Activated CD4-positive, CD25-positive, alpha-beta regulatory T cell treated with anti-CD3 and anti-CD28 coated beads, Interleukin-2, amount 50 U/mL, for 16 hours (primary cell): ENCODE measurements around the gene BCL11A.

ENCODE experiments used
- DNase-seq: peaks from one replicate; pipeline ENCODE4 v3.0.0-alpha.2; 2020; ENCODE audit warnings: low read depth, low spot score

BCL11A gene

DNA sequence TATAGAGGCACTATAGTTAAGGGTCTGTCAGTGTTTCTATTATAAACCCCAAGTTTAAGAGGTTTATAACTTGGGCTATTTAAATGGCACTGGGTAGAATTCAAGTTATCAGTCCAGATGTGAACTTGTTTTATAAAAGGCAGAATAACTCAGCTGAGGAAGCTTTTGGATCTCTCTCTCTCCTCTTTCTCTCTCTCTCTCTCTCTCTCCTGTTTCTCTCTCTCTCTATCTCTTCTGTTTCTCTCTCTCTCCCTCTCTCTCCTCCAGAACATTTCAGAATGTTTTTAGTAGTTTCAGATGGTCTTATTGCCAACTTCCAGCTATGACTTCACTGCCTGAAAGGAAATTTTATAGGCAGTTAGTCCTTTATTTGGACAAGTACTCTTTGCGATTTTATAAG is 6.4 kb upstream of the BCL11A start:
- DNase-seq = no peak

GRCh38 chr2:60558536-60558935 is 5.1 kb upstream of the BCL11A start:
- no peak for DNase-seq

DNA sequence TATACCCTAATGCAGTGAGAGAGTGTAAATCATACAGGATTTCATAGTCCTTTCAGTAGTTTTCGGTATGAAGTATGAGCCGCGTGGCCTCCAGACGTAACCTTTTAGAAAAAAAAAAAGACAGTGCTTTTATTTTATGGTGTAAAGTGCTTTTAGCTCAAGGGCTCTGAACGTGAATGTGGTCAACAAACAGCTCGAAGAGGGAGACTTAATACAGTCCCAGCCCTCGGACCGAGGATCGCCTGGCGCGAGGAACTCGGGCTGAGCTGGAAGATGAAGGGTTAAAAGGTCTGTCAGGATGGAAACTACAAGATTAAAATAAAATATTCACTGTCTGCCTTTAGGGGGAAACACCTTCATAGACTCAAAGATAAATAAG is 4.0 kb upstream of the BCL11A start:
- no peak for DNase-seq

DNA sequence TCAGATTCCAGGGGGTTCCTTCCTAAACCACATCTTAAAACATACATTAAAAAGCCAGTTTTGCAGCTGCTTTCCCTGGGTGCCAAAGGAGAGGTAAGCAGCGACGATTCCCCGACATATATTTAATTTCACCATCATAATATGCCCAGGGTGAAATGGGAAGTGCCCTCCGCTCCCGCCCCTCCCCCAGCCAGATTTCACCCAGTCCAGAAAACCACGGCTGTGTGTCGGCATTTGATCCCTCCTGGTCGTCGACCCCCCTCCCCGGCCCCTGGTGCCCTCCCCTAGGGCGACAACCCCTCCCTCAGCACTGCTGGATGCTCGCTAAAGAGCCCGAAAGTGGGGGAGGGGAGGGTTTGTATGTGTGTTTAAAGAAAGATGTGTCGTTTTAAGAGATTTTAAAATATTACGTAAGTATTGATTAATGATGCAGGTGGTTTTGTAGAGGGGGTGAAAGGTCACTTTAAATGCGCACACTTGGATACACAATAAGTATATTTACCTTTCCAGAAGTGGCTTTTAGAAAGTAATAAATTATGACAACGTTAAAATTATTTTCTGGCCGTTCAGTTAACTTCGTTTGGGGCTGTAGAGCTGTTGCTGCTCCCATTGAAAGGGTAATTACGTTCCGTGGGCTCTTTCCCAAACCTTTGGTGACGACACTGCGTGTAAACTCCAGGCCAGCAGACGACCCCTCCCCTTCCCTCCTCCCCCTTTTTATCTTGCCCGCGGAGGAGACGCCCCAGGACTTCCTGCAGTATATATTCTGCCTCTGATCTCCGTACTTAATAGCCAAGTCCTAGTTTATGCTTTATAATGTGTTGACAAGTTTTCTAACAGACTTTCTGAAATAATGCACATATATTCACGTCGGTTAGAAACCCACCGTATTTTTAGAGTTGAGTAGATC is 3.4 kb upstream of the BCL11A start:
- no peak for DNase-seq

DNA sequence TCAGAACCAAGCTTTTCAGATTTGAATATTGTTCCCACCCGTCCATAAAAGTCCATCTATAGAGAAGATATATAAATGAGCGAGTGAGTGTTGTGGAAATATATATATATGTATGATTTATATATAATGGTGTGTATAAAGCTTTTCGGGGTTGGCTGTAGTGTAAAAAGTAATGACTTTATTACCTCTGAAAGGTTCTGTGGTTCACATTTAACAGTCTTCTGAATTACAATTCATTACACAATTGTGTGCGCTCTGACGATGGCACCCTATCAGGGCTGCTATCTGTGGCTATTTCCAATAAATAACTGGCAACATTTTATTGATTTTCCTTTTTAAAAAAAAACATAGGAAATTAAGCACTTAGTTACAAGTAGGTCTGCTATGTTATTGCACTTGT is 2.7 kb upstream of the BCL11A start:
- no peak for DNase-seq

DNA sequence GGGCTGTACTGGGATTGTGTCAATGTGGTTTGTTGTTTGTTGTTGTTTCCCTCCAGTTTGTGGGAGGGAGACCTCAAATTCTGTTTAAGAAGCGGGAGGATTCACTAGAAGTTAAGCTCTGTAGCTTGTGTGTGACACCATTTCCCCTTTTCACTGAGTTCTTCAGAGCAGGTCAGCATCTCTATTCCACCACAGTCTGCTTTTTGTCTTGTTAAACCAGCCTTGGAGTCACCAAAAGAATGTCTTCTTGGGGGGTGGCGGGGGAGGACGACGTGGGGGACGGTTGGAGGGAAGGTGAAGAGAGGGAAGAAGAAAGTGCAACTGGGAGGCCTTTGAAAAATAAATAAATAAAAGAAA is 2.3 kb upstream of the BCL11A start:
- DNase-seq = no peak

DNA sequence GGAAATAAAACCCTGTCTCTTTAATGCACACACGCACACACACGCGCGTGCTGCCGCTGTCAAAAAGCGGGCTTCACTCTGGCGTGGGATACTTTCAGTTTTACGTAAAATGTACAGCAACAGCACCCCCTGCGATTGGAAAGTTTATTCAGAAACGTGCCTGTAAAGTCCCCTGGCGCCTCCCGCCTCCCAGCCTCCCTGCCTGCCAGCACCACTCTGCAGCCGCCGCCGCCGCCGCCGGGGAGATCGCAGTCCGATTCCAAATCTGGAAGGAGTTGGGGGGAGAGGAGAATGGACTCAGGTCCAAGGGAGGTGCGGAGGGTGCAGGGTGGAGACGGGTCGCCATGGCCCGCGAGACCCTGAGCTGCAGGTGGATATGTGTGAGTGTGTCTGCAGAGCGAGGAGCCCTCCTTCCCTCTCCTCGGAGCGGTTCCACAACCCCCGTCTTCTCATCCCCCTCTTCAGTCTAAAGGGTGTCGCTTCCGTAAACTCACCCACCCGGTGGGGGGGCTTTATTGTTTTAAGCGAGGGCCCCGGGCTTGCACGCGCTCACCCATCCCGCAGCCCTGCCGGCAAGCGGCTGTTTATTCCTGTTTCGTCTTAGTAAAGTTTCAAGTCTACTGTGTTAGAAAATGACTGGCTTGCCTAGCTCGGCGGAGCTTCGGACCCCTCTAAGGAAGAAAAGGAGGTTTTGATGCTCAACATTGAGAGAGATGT is 1.8 kb upstream of the BCL11A start:
- DNase-seq = no peak

GRCh38 chr2:60554646-60555065 is 1.2 kb upstream of the BCL11A start:
- no peak for DNase-seq

DNA sequence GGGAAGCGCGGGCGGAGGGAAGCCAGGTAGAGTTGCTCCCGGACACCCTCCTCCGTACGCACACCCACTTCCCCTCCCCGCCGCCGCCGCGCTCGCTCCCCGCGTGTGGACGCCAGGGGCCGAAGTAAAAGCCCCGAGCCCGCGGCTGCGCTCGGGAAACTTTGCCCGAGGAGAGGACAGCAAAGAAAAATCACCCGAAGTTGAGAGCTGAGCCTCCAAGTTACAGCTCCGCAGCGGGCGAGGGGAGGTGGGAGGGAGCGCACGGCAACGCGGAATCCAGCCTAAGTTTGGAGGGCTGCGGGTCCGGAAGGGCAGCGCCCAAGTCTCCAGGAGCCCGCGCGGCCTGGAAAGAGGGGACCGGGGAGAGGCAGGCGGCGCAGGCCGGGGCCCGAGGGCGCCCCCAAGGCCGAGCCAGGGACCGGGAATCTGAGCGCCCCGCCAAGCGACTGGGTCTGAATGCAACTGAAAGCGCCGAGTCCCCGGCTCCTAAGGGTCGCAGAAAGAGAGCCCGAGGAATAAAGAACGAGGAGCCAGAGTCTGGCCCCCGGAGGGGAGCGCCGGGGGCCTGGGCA is 706 bp upstream of the BCL11A start:
- no peak for DNase-seq

GRCh38 chr2:60552851-60553494 is 481 bp downstream of the BCL11A start:
- DNase-seq = no peak

DNA sequence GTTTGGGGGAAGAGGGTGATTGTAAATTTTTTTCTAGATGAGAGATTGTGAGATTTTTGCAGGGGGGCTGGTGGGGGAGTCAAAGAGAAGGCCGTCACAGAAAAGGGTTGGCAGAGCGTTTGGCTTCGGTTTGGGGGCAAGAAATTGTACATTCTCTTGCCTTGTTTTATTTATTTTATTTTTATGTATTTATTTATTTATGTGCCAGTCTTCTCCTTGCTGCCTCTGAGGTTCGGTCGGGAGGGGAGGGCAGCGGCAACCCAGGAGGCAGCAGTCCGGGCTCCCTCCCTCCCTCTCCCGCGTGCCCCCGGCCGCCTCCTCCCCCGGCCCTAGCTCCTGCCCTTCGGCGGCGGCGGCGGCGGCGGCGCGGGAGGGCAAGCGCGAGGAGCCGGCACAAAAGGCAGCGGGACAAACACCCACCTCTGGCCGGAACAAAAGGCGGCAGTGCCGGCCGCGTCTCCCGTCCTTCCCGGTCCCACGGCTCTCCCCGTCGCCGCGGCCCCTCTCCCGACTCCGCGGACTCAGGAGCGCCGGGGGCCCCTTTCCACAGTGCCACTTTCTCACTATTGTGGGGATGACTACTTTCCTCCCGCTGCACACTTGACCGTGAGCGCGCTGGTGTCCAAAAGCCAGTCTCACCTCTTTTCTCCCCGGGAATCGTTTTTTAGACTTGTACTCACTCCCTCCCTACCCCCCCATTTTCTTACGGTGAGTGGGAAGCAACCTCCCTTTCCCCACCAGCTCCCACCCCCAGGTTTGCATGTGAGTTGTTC is 1.2 kb downstream of the BCL11A start:
- DNase-seq = no peak

DNA sequence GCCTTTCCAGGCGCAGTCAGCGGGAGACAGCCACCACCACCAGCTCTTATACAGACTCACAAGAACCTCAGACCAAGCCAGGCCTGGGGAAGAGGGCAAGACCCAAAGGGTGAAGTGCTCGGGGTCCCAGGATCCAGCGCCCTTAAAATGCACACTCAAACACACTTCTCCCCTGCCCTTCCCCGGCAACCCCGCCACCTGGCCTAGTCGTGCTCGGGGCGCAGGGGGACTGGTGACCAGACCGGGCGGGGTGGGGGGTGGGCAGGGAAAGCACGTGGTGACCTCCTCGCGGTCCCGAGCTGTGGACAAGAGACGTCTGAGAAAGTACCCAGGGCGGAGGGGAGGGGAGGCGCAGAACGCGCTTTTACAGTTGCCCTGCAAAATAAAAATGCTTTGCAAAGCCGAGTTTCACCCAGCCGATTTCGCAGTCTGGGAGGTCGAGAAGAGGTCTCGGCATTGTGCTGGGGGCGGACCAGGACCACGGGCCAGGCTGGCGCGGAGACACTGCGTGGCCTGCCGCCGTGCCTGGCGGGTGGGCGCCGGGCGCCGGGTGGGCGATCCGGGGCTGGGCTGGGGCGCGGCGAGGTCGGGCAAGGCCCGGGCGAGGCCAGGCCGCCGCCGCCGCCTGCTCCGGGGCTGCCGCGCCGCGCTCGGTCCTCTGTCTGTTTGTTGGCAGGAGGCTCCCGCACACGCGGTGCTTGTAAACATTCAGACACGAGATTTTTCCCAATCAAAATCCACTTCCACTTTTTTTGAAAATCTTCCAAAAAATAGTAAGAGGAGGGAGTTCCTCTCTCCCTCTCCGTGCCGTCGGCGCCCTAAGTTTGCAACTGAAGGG is 2.0 kb downstream of the BCL11A start:
- no peak for DNase-seq

GRCh38 chr2:60550984-60551239 is 2.5 kb downstream of the BCL11A start:
- DNase-seq = no peak

DNA sequence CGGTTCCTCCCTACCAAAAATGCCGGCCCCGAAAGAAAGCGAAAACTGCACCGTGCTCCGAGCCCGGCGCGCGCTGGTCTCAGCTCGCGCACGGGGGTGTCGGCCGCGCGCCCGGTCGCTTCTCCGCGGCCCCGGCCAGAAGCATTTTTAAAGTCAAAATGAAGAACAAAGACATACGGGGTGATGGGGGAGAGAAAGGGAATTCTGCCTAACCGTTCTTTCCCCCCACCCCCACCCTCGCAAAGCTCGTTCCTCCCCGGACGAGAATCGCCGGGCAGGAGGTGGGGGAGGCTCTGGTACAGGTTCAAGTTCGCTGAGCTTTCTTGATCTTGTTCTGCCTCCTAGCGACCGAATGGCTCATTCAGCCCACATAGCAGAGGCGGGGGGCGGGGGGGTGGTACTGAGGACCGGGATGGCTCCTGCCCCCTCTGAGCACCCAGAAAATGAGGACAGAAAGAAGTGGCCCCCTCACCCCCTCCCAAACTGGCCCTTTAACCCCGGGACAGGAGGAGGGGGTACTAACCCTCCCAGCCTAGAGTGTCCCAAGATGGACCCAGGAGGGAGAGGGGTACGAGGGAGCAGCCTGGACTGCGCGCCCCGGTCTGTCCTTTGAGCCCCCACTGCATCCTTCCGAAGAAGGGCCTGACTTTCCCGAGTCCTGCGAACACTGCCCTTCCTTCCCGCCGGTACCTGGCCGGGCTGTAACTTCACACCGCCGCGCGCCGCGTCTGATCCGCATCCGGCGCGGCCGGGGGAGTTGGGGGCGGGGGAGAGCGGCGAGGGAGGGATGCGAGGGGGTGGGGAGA is 3.1 kb downstream of the BCL11A start:
- no peak for DNase-seq

DNA sequence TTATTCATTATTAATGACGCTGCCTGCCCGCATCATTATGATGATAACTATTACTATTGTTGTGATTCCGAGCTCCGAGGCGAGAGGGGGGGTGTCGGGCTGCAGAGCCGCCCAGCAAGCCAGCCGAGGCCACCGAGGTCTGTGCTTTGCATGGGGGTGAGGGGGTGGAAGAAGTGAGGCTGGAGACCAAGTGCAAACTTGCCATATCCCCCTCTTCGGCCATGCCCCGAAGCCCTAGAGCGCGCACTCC is 3.6 kb downstream of the BCL11A start:
- no peak for DNase-seq

DNA sequence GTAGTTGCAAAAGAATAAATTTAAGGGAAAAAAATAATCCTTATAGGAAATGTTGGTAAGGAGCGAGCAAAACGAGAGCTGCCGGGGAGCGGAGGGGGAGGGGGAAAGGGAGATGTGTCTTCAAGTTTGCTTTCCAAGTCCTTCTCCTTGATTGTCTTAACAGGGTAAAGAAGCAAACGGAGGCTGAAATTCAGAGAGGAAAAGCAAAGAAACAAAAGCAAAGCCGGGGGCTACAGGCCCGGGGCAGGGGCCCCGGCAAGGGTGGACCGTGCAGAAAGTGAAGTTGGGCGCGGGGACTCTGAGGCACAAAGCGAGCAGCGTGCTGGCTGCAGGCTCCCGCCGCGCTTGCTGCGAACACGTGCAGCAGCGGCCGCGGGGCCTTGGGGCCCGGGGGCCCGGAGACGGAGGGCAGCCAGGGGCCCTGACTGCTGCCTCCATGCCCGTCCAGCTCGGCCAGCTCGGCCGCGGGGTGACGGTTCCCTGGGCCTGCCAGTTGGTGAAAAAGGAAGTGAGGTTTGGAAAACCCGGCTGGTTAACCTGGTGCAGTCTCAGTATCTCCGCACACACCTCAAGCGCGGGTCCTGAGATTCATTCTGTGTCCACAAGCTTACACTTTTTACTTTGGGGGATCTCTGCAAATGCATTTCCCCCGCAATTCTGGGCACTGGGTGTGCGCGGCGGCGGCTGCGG is 4.1 kb downstream of the BCL11A start:
- DNase-seq = no peak

DNA sequence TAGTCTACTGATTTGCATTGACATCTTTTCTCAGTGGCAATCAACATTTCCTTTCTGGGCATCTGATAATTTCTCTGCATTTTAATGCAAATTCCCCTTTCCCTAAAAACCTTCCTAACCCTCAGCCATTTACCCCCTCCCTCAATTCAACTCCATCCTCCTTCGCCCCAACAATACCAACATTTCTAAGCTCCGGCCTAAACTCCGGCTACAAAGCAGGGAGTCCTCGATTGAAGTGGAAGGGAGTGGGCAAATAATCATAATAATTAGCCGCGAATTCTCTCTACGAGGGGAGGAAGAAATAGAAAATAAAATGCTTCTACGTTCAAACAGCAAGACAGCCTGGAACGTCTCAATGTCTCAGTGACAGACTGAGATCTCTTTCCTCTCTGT is 4.6 kb downstream of the BCL11A start:
- DNase-seq = no peak

- no peak for DNase-seq
Measured at GRCh38 chr2:60548311-60548710, 5.1 kb downstream of the BCL11A start.

GRCh38 chr2:60547841-60548240 is 5.6 kb downstream of the BCL11A start:
- DNase-seq = no peak
